ENCODE data around the gene WDFY2.

DNA sequence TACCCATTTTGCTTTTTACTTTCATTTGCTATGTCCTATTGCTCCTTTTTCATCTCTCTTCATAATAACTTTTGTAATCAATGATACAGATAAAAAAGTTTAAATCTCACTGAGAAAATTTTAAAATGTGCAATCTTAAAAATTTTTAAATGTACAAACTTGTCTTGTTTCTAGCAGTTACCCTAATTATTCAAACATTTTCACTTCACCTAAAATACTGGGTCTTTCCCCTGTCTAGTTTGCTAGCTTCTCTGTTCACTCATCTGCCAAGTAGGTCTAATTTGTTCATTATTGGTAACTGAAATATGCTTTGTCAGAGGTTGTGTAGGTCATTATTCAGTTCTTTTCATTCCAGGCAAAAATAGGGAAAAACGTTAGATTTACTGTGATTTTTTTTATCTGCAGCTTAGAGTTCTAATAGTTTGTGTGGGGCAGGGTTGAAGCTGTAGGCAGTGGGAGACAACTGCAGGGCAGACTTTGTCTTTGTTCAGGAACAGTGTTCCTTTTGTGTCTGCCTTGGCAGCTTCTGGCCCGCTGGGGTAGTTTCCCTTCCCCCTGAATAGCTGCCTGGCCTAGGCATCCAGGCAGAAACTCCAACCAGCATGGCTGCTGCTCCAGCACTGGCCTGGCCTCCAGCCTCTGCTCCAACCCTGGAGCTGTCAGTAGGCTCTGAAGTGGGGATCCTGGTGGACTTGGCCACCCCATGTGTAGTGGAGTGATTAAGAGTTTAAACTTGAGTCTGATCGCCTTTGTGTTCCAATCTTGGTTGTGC is 48.5 kb downstream of the WDFY2 start:
- TF ChIP-seq, protein P1, sequence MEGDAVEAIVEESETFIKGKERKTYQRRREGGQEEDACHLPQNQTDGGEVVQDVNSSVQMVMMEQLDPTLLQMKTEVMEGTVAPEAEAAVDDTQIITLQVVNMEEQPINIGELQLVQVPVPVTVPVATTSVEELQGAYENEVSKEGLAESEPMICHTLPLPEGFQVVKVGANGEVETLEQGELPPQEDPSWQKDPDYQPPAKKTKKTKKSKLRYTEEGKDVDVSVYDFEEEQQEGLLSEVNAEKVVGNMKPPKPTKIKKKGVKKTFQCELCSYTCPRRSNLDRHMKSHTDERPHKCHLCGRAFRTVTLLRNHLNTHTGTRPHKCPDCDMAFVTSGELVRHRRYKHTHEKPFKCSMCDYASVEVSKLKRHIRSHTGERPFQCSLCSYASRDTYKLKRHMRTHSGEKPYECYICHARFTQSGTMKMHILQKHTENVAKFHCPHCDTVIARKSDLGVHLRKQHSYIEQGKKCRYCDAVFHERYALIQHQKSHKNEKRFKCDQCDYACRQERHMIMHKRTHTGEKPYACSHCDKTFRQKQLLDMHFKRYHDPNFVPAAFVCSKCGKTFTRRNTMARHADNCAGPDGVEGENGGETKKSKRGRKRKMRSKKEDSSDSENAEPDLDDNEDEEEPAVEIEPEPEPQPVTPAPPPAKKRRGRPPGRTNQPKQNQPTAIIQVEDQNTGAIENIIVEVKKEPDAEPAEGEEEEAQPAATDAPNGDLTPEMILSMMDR (IDR thresholded peaks at IDR 0.05; ENCODE audit: low read depth, low read length) = no peak
- TF ChIP-seq EZH2phosphoT487 (IDR thresholded peaks at IDR 0.05; ENCODE audit: low read depth) = no peak
